KMS-11 (cell line): ENCODE data around the gene CENPS.

ENCODE experiments used
- H2AFZ ChIP-seq: fragments of 200-600 bp; sonication (generic); 2 replicates; pipeline ENCODE4 v1.6.1; 2016; ENCODE audit warnings: antibody characterized with exemption, mixed run types, low read depth
- H3K27ac ChIP-seq: fragments of 200-600 bp; sonication (generic); 2 replicates; pipeline ENCODE4 v1.6.1; 2016; ENCODE audit warnings: mild to moderate bottlenecking, mixed run types
- H3K27me3 ChIP-seq: fragments of 200-600 bp; sonication (generic); 2 replicates; pipeline ENCODE4 v1.6.1; 2017; ENCODE audit warnings: mild to moderate bottlenecking, low read depth, mixed run types, moderate library complexity; ENCODE audit not compliant: insufficient read depth
- H3K36me3 ChIP-seq: fragments of 200-600 bp; sonication (generic); 2 replicates; pipeline ENCODE4 v1.6.1; 2017; ENCODE audit warnings: mild to moderate bottlenecking, mixed run types; ENCODE audit not compliant: insufficient read depth
- H3K4me1 ChIP-seq: fragments of 200-600 bp; sonication (generic); 2 replicates; pipeline ENCODE4 v1.6.1; 2016; ENCODE audit warnings: mild to moderate bottlenecking, low read depth, mixed run types; ENCODE audit not compliant: poor library complexity, severe bottlenecking
- H3K4me2 ChIP-seq: fragments of 200-600 bp; sonication (generic); 2 replicates; pipeline ENCODE4 v1.7.0; 2016; ENCODE audit warnings: mild to moderate bottlenecking, mixed run types
- H3K4me3 ChIP-seq: fragments of 200-600 bp; sonication (generic); IDR thresholded peaks from 2 replicates; pipeline ENCODE4 v1.6.1; 2017; ENCODE audit warnings: low read depth, low read length, mixed read lengths; ENCODE audit not compliant: insufficient read depth
- H3K79me2 ChIP-seq: fragments of 200-600 bp; sonication (generic); 2 replicates; pipeline ENCODE4 v1.6.1; 2016; ENCODE audit warnings: low read depth, mixed run types; ENCODE audit not compliant: insufficient read depth
- H3K9ac ChIP-seq: fragments of 200-600 bp; sonication (generic); 2 replicates; pipeline ENCODE4 v1.6.1; 2016; ENCODE audit warnings: mild to moderate bottlenecking, mixed run types
- H4K20me1 ChIP-seq: fragments of 200-600 bp; sonication (generic); 2 replicates; pipeline ENCODE4 v1.6.1; 2016; ENCODE audit warnings: mild to moderate bottlenecking, mixed run types; ENCODE audit not compliant: insufficient read depth
- CTCF ChIP-seq: fragments of 200-600 bp; sonication (generic); conservative IDR thresholded peaks from 2 replicates; pipeline ENCODE4 v1.6.1; 2017; ENCODE audit warnings: low read depth, mild to moderate bottlenecking, antibody characterized with exemption, low read length, moderate library complexity, mixed read lengths

The CENPS gene

GRCh38 chr1:10440794-10441193 is 10.6 kb downstream of the CENPS start:
- Histone ChIP-seq H3K4me2 (no peak overlapping the region), H3K4me3 (no peak overlapping the region), H3K36me3 (no peaks in the 10 kb centered on the region), H3K9ac (no peak overlapping the region), H3K79me2 (no peaks in the 10 kb centered on the region), H3K4me1 (no peaks in the 10 kb centered on the region), H4K20me1 (no peaks in the 10 kb centered on the region), H3K27ac (no peak overlapping the region), H2AFZ (no peak overlapping the region), H3K27me3 (no peaks in the 10 kb centered on the region)
- TF ChIP-seq CTCF = no peak

GRCh38 chr1:10444248-10444647 is 14.0 kb downstream of the CENPS start:
- H3K36me3 ChIP-seq = no peaks in the 10 kb centered on the region
- no peaks in the 10 kb centered on the region for H3K27me3 ChIP-seq
- H3K4me2 ChIP-seq = no peak overlapping the region
- H3K27ac ChIP-seq = no peak overlapping the region
- H3K9ac ChIP-seq = no peak overlapping the region
- no peaks in the 10 kb centered on the region for H3K79me2 ChIP-seq
- H3K4me1 ChIP-seq = no peaks in the 10 kb centered on the region
- TF ChIP-seq CTCF = no peak
- no peak overlapping the region for H2AFZ ChIP-seq
- no peaks in the 10 kb centered on the region for H4K20me1 ChIP-seq
- H3K4me3 ChIP-seq = no peak overlapping the region

GRCh38 chr1:10444795-10445397 is 14.7 kb downstream of the CENPS start:
- Histone ChIP-seq H3K4me2 (no peak overlapping the region), H3K9ac (no peak overlapping the region), H3K4me3 (no peak overlapping the region), H4K20me1 (no peaks in the 10 kb centered on the region), H3K27ac (no peak overlapping the region), H3K27me3 (no peaks in the 10 kb centered on the region), H3K36me3 (no peaks in the 10 kb centered on the region), H3K4me1 (no peaks in the 10 kb centered on the region), H3K79me2 (no peaks in the 10 kb centered on the region), H2AFZ (no peak overlapping the region)
- TF ChIP-seq CTCF = no peak

GRCh38 chr1:10446790-10447422 is 16.7 kb downstream of the CENPS start:
- no peak overlapping the region for H3K4me3 ChIP-seq
- H3K4me1 ChIP-seq = no peaks in the 10 kb centered on the region
- no peak overlapping the region for H3K4me2 ChIP-seq
- H3K27ac ChIP-seq = no peak overlapping the region
- no peaks in the 10 kb centered on the region for H3K27me3 ChIP-seq
- no peaks in the 10 kb centered on the region for H3K79me2 ChIP-seq
- H2AFZ ChIP-seq = no peak overlapping the region
- no peaks in the 10 kb centered on the region for H4K20me1 ChIP-seq
- no peak overlapping the region for H3K9ac ChIP-seq
- TF ChIP-seq CTCF = no peak
- no peaks in the 10 kb centered on the region for H3K36me3 ChIP-seq
